Measurements from ENCODE around the gene CYB561D2.
"Not testable (repeated sequence)": the region's sequence is repeated elsewhere in the genome, so short reads cannot be mapped to it uniquely, and the experiment has no call there.

The CYB561D2 gene

DNA sequence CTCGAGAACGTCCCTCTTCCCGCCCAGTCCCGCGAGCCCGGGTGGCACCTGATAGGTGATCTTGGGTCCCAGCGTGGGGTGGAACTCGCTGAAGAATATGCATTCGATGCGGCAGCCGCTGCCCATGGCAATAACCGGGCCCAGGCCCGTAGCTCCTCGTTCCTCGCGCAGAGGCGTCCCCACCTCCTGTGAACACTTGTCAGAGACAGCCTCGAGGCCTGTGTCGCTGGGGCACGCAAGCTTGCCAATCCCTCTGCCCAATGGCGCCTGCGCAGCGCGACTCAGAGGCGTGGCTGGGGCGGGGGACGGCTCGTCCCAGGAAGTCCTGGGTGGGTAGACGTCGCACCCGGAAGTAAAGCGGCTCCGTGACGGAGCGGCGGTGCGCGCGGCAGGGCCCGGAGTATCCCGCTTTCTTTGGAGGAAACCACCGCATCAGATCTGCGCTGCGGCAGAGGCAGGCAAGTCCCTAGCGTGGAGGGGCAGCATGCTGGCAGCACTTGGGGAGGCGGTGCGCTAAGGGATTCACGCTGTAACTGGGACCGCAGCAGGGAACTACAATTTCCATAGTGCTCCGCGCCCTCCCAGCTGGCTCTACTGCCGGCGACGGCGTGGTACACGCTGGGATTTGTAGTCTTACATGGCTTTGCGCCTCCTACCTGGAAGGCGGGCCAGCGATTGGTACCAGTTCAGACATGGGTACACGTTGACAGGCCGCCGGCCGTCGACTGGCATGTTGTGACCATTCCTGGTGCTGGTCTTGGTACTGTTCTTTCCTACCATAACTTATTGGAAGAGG lies at the start of gene CYB561D2, which contains the start of gene NPRL2:
CYB561D2 (plus strand) TSS at position 336 of the 796 bp plus-strand sequence. CDS start 572 bp downstream, outside the sequence.
NPRL2 (minus strand) TSS at position 249 of the 796 bp plus-strand sequence; CDS start at position 126, 123 bp downstream.
- peak; percentile 82 to 90 for DNase-seq

- no peak for DNase-seq
Observed at GRCh38 chr3:50302095-50303012, 48.3 kb upstream of the CYB561D2 start.

DNA sequence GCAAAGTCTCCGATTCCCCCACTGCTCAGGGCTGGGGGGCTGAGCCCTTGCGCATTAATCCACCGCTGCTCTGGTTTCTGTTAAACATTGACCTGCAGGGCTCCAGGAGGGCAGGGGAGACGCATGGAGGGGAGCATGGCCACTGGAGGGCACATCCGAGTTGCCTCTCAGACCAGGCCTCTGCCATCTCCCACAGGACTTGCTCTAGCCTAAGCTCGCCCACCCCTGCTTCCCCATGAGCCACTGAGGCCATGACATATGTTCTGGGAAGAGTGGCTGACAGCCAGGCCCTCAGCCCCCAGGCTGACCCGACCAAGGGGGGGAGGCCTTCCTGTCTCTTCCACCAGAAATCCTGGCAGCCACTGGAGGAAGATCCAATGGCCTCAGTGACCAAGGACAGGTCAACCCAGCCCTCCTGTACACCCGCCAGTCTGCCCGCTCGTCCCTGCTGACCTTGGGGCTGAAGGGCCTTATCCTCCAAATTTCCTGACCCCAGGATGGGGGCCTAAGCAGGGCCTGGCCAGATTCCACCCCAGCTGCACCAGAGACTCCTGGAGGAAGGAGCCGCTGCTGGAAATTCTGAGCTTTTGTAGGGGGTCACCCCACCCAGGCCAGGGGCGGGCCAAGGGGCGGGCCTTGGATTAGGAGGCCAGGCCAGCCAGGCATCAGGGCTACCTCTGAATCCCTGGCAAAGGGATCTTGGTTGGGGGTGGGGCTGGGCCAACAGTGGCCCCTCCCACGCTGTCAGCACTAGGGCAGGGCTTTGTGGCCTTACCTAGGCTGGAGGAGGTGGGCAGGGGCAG lies 47.4 kb upstream of the CYB561D2 start, which contains the start of gene HYAL1:
HYAL1 (minus strand) TSS at position 562 of the 803 bp plus-strand sequence. CDS start 618 bp downstream, outside the sequence.
- no peak for DNase-seq

GRCh38 chr3:50304601-50305000 lies 46.1 kb upstream of the CYB561D2 start:
- DNase-seq, result no peak

GRCh38 chr3:50312041-50312440 lies 38.6 kb upstream of the CYB561D2 start:
- not testable (repeated sequence) for DNase-seq

DNA sequence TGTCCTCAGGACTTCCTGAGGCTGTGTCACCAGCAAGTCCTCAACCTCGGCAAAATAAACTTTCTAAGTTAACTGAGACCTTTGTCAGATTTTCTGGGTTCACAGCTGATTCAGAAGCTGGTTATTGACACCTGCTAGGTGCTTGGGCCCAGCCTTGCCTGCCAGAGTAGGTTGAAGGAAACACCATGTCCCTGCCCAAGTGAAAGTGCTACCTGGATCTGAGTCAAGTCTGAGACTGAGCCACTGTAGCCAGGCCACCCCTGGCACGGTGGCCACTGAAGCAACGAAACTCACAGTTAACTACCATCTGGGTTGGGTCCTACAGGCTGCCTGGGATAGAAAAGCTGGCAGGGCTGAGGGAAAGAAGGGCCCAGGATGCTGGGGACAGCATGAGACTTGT lies 36.3 kb upstream of the CYB561D2 start:
- no peak for DNase-seq

DNA sequence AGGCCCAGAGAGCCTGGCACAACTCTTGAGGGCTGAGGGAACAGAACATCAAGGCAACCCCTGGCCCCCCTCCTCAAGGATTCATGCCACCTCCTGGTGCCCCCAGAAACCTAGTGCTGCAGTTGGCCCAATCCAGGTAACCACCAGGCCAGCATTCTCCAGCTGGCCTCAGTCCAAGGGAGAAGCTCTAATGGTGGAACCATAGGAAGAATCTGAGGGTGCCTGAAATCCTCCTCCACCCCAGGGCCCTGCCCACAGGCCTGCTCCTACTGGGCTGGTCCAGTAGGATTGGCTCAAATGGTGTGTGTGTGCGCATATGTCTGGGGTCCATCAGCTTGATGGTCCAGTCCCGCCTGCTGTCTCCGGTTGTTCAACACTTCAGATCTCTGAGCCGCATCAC lies 35.8 kb upstream of the CYB561D2 start:
- no peak for DNase-seq

GRCh38 chr3:50316657-50317242 lies 33.9 kb upstream of the CYB561D2 start:
- no peak for DNase-seq

- DNase-seq, result no peak
Observed at GRCh38 chr3:50317300-50317699, 33.4 kb upstream of the CYB561D2 start.

GRCh38 chr3:50318163-50318562 lies 32.5 kb upstream of the CYB561D2 start:
- DNase-seq, result no peak

DNA sequence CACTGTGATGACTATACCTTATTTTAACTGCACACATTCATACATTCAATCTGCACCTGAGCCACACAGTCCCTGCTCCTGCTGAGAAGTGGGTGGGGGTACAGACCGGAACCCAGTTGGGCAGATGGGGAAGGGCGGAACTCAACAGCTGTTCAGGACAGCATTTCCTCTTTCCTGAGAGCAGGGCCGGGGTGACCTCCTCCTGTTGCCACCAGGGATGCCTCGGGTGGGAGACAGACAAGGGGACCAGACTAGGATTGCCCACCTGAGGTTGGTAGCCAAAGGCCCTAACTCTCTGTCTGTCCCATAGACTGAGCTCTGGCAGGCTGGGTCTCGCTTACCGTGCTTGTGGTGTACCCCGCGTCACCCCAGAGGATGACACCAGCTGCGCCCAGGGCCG lies 32.0 kb upstream of the CYB561D2 start:
- DNase-seq, result no peak

DNA sequence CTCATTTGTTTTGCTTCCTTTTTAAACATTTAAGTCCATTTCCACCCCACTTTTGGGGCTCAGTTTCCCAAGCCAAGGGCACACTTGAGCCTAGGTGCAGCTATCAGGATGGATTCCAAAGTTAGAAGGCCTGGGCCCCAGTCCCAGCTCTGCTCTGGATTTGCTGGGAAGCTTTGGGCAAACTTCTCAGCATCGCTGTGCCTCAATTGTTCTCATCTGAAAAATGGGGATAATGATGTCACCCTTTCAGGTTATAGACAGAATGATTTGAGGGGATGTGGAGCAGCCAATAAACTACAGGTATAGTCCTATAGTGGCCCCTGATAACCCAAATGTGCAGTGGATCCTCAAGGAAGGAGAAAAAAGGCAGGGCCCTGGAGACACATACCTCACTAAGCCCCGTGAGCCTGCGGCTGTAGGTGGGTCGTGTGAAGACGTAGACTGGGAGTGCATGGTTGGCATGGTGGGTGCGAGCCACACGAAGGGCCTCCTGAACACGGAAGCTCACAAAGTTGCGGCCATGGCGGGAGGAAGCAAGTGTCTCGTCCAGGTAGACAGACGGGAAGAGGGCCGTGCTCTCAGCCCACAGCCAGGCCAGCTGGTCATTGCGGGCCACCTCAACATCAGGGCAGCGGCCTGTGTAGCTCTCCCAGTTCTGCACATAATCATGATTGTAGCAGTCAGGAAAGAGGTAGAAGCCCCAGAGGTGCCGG lies 31.3 kb upstream of the CYB561D2 start:
- no peak for DNase-seq

GRCh38 chr3:50319894-50320625 lies 30.6 kb upstream of the CYB561D2 start:
- DNase-seq, result no peak

- no peak for DNase-seq
Observed at GRCh38 chr3:50320853-50321335, 29.8 kb upstream of the CYB561D2 start.

GRCh38 chr3:50321336-50322114 lies 29.1 kb upstream of the CYB561D2 start:
- no peak for DNase-seq

DNA sequence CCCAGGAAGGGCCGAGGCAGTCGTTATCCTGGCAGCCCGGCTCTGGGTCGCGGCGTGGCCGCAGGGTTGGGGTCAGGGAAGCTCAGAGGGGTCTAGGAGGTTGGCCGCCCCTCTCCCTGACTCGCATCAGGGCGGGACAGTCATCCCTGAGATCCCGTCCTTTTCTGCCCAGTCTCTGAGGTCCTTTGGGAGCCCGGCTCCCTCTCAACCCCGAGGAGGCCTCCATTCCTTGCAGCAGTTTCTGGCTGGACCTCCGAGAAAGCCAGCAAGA lies 28.6 kb upstream of the CYB561D2 start:
- DNase-seq, result no peak

- DNase-seq, result no peak
Observed at GRCh38 chr3:50322386-50323091, 28.1 kb upstream of the CYB561D2 start, which contains the start of gene HYAL2. HYAL2 (minus strand) TSS chr3:50322745; CDS start chr3:50320489, 2,256 bp downstream.

GRCh38 chr3:50323092-50323600 lies 27.5 kb upstream of the CYB561D2 start:
- DNase-seq, result no peak

- DNase-seq, result no peak
Observed at GRCh38 chr3:50323614-50324199, 27.0 kb upstream of the CYB561D2 start.
